Measurements from ENCODE around the gene S100A16. TPM values are rescaled to one million over a fixed set of nuclear protein-coding genes. Genes with fewer than 3 reads are reported as not detected.

Gene S100A16
- total and polyA plus RNA-seq, 9 of the 15 experiments (the other 6 are each of a cell fraction or from before 2014, with no cell fraction given), result 1.6 to 6.9 (median 4.3) TPM

GRCh38 chr1:153608089-153608682, 4.8 kb downstream of the S100A16 start:
- Histone ChIP-seq H3K27ac (ENCODE audit: extremely low read depth, low read depth, low read length) (no peak overlapping the region), H2AFZ (ENCODE audit: low read depth, low read length) (0 out of 2 replicates have a peak overlapping the region, but pooled peaks have one; percentile 17), H3K9me3 (replicated peaks; ENCODE audit: control insufficient read depth, insufficient read depth, low read depth, low read length) (no peaks in the 10 kb centered on the region), H3K9ac (ENCODE audit: insufficient read depth in 1 of 2, low read depth in 2 of 2, low read length in 2 of 2) (peak overlapping the region in 1 of 2 experiments; percentile 79; a peak in 2 of 4 replicates), H3K9me1 (ENCODE audit: control insufficient read depth, insufficient read depth, low read length) (peaks cover 6% of the 10 kb centered on the region), H3K4me2 (ENCODE audit: insufficient read depth, low read length) (no peak overlapping the region), H3K79me2 (ENCODE audit: control insufficient read depth, insufficient read depth, low read length) (no peaks in the 10 kb centered on the region), H3K4me3 (no peak overlapping the region), H3K36me3 (ENCODE audit: control insufficient read depth, insufficient read depth, low read length) (no peaks in the 10 kb centered on the region), H3K27me3 (ENCODE audit: control insufficient read depth in 2 of 2, insufficient read depth in 2 of 2, low read length in 2 of 2) (no peaks in the 10 kb centered on the region), H4K20me1 (replicated peaks; ENCODE audit: control insufficient read depth, insufficient read depth, low read length) (no peaks in the 10 kb centered on the region), H3K4me1 (replicated peaks in 1 of 2; ENCODE audit: control insufficient read depth in 2 of 2, insufficient read depth in 2 of 2, low read length in 2 of 2) (peaks cover 30 to 47% of the 10 kb centered on the region in 2 experiments)
- ATAC-seq (peak; percentile 22; the same call in 2 of the 3 replicates), DNase-seq (ENCODE audit: extremely low read depth in 1 of 4, low spot score in 3 of 4) (no peak), FAIRE-seq (peak; percentile 19)
- POLR2A ChIA-PET, result interaction anchor here (0.5 to 4.1 kb wide), 7 partner anchors 9 to 541 kb away, joined by 3 to 23 read pairs (median 3); partner anchors contain the start of genes CHTOP, S100A1 and S100A13
- intact Hi-C loops (cut with micrococcal nuclease), result no loop called here
- TF ChIP-seq NFXL1 (CRISPR knock-in tag; IDR thresholded peaks at IDR 0.05) (no peak), SPI1 (IDR thresholded peaks at IDR 0.05; ENCODE audit: borderline replicate concordance, low read depth, low read length) (0 out of 2 replicates have a peak, but pooled peaks have one; percentile 45), MAFF (IDR thresholded peaks at IDR 0.05; ENCODE audit: low read length) (no peak), ZNF639 (CRISPR knock-in tag; conservative IDR thresholded peaks at IDR 0.05 in 1 of 2, IDR thresholded peaks at IDR 0.05 in 1 of 2) (peak in 1 of 2 experiments; percentile 1; a peak in 1 of 4 replicates), RUNX1 (IDR thresholded peaks at IDR 0.05; ENCODE audit: low read depth) (no peak), FIP1L1 (IDR thresholded peaks at IDR 0.05; ENCODE audit: low read depth, low read length, poor library complexity, severe bottlenecking) (no peak), ZNF134 (CRISPR knock-in tag; conservative IDR thresholded peaks at IDR 0.05) (no peak), BRD4 (IDR thresholded peaks at IDR 0.05) (no peak), ZBTB17 (CRISPR knock-in tag; IDR thresholded peaks at IDR 0.05) (no peak), NEUROD1 (IDR thresholded peaks at IDR 0.05; ENCODE audit: borderline replicate concordance, low read depth, low read length, partially characterized antibody) (no peak), DIDO1 (tag; IDR thresholded peaks at IDR 0.05; ENCODE audit: low read depth) (no peak)
- TF ChIP-seq, protein P1, sequence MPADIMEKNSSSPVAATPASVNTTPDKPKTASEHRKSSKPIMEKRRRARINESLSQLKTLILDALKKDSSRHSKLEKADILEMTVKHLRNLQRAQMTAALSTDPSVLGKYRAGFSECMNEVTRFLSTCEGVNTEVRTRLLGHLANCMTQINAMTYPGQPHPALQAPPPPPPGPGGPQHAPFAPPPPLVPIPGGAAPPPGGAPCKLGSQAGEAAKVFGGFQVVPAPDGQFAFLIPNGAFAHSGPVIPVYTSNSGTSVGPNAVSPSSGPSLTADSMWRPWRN (IDR thresholded peaks at IDR 0.05; ENCODE audit: low read depth), result no peak
- no TSS peak for BruUV-seq (replicated peaks)
- 62% methylated on average over 7 of the region's 7 CpGs for WGBS (ENCODE audit: insufficient coverage, low coverage, missing lambda C conversion rate)
- in situ Hi-C loops (cut with MboI), result no loop called here
- CTCF ChIA-PET (ENCODE audit: low intra/inter-chr PET ratio), result no interaction called here

All from K562 (cell line).